GM19238 (cell line): ENCODE measurements around the gene IDUA.

ENCODE experiments used
- DNase-seq: peaks from one replicate; pipeline ENCODE4 v3.0.0; 2011; ENCODE audit warnings: low spot score; ENCODE audit not compliant: insufficient read length

IDUA gene

GRCh38 chr4:1000686-1001260 is 13.9 kb downstream of the IDUA start:
- DNase-seq = no peak

GRCh38 chr4:1001561-1002130 is 14.8 kb downstream of the IDUA start:
- DNase-seq = no peak

GRCh38 chr4:1002131-1002630 is 15.3 kb downstream of the IDUA start:
- DNase-seq = no peak

GRCh38 chr4:1002631-1003251 is 15.9 kb downstream of the IDUA start:
- no peak for DNase-seq

- DNase-seq = no peak
These were observed 16.6 kb downstream of the IDUA start for GRCh38 chr4:1003271-1004070.

GRCh38 chr4:1004071-1004418 is 17.2 kb downstream of the IDUA start:
- no peak for DNase-seq

- DNase-seq = no peak
These were observed 18.0 kb downstream of the IDUA start for GRCh38 chr4:1004557-1005485.

GRCh38 chr4:1006856-1007255 is 20.0 kb downstream of the IDUA start:
- DNase-seq = no peak

- DNase-seq = no peak
These were observed 22.1 kb downstream of the IDUA start for GRCh38 chr4:1008840-1009541.

GRCh38 chr4:1009542-1010394 is 22.9 kb downstream of the IDUA start:
- peak; percentile 80 for DNase-seq

GRCh38 chr4:1010395-1011021 is 23.7 kb downstream of the IDUA start:
- DNase-seq = no peak

GRCh38 chr4:1011022-1011665 is 24.3 kb downstream of the IDUA start, which contains the start of gene FGFRL1:
TSS of gene FGFRL1 (plus strand) at chr4:1011626. CDS start at chr4:1012486, 860 bp downstream.
- peak; percentile 94 for DNase-seq

- DNase-seq = no peak
These were observed 24.8 kb downstream of the IDUA start for GRCh38 chr4:1011666-1012033.

GRCh38 chr4:1012034-1012739 is 25.3 kb downstream of the IDUA start:
- no peak for DNase-seq

- DNase-seq = no peak
These were observed 26.6 kb downstream of the IDUA start for GRCh38 chr4:1013225-1014073.

GRCh38 chr4:1014291-1015167 is 27.7 kb downstream of the IDUA start:
- no peak for DNase-seq
